Head of caudate nucleus (tissue), 42 donors: ENCODE data around the gene CCDC178.

ENCODE experiments used
- DNase-seq, 42 donors: peaks; one replicate each; pipeline versions ENCODE4 v3.0.0 to v3.0.0-alpha.2; 2020 to 2021; ENCODE audit warnings: mixed read lengths in 7 of 42
- intact Hi-C: fragments of 100-400 bp; cut with DNase I; formaldehyde crosslinking; loops from one replicate; pipeline ENCODE4 v1.15.0; 2022

CCDC178 gene

DNA sequence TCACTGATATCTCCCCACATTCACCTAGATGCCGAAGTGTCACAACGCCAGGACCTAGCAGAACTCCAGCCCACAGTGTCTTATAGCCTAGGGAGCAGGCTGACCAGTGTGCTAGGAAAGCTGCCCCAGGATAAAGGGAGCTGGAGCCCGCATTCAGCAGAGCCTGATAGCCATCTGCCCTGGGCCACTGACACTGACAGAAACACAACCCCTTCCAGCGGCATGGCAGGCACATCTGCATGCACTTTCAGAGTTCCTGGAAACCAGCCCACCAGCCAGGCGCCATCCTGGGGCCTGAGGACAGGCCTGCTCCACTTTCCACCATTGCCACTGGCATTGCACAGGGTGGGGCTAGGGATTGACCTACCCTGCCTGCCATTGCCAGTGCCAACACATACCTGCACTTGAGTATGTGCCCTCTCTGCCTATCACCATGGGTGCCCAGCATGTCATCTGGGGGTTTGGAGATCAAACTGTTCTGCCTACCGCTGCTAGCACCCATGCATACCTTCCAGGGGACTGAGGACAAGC lies 377.6 kb downstream of the CCDC178 start:
- DNase-seq: no peak

DNA sequence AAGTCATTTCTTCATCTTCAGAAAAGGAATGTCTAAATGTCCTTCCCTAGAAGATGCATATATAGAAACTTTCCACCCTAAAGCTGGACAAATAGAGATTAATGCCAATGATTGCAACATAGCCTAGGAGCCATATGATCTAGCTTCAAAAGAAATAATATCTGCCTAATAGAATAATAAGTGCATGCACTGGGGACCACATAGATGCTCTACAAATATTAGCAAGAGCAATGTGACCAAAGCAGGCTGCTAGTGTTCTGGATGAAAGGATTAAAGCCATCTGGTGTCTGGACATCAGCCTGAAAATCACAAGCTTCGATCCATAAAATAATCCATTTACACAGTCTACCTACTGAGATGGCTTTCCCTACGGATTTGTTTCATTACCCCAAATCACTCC lies 387.6 kb downstream of the CCDC178 start:
- no peak for DNase-seq
- intact Hi-C loops: no loop called here

More for the DNA sequence above, 377.6 kb downstream of the CCDC178 start:
- intact Hi-C loops: no loop called here

DNA sequence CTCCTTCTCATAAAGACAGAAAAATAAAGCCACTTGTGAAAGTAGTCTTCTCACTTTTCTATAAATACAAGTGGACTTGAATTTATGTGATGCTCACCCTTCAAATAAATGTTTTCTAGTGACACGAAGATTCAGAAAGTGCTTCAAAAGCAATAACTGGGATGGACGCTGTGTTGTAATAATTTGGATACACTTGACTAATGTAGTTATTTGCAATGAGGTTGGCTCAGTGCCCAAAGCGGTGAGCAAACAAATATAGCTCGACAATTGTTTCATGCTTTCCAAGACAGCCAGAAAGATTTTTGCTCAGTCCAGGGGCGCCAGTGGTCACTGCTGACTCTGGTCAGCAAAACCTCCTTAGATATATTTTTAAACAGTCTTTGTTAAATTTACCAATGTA lies 389.1 kb downstream of the CCDC178 start:
- intact Hi-C loops: no loop called here
- no peak for DNase-seq

DNA sequence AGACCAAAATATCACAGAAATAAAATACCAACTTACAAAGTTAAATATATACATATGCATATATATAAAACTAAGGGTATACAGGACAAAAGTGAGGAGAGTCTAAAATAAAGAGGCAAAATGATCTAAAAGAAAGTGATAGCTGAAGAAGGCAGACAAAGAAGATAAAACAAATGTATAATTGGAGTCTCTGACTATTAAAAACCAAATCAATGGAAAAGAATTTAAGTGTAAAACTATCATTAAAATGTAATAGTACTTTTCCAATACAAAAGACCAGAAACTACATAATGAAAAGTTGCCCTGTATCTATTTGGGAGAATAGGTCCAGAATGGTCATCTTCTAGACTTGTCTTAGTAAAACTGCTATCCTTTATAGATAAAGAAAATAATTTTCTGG lies 400.3 kb downstream of the CCDC178 start:
- intact Hi-C loops: no loop called here
- DNase-seq: no peak

DNA sequence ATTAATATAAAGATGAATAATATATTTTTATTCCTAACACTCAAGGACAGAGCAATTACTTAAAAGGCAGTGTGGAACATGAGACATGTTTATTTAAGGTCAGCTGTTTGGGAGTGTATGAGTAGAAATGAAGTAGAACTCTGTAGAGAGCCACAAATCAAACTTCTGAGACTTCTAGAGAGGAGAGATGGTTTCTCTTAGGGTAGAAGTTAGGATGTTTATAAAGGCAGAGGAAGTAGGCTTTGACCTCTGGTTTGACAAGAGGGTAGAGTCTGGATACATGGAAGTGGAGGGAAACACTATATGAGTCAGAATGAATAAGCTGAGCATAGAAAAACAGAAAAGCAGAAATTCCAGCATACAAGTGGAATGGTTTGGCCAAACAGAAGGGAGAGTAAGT lies 405.6 kb downstream of the CCDC178 start:
- no peak for DNase-seq

DNA sequence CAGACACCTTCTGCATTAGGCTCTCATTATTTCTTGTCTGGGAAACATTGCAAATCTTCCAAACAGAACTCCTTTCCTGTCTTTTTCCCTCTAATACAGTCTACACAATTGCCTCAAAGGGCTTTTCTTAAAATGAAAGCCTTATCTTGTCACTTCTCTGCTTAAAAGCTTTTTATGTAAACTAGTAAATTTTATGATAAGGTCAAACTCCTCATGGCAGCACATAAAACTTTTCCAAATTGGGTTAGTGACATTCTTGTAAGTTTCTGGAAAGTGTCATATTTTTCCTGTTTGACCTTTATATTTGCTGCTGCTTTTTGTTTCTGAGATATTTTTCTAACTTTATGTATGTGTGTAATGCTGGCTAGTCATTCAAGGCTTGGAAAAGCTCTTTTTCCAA lies 406.3 kb downstream of the CCDC178 start:
- no peak for DNase-seq
- intact Hi-C loops: no loop called here

More for the DNA sequence above, 405.6 kb downstream of the CCDC178 start:
- intact Hi-C loops: no loop called here

DNA sequence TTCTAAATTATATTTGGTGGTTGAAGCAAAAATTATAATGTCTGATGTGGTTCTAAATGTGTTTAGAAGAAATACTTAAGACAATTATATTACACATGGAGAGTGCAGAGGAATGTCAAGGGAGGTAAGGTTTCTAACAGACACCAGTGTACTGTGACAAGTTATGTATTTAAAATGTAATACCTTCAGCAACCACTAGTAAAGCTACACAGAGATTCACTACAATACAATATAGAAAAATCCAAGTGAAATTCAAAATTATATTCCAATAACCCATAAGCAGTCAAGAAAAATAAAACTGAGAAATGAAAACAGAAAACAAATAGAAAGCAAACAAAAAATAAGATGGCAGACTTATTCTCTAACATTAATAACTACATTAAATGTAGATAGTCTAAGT lies 418.2 kb downstream of the CCDC178 start:
- intact Hi-C loops: no loop called here
- no peak for DNase-seq

DNA sequence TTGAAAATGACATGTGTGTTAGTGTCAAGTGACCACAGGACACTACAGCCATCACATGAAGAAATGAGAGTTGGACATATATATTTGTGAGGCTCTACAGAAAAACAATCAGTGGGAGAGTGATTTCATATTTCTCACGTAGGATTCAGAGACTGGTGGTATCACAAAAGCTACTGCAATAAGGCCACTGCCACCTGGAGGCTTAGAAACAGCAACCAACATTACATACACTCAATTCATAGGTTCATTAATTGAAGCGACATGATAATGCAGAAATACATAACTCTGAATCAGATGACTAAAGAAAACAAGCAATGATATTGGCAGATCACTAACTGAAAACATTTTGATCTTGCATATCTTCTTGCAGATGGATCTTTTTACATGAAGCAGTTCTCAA lies 419.6 kb downstream of the CCDC178 start:
- intact Hi-C loops: no loop called here
- no peak for DNase-seq

DNA sequence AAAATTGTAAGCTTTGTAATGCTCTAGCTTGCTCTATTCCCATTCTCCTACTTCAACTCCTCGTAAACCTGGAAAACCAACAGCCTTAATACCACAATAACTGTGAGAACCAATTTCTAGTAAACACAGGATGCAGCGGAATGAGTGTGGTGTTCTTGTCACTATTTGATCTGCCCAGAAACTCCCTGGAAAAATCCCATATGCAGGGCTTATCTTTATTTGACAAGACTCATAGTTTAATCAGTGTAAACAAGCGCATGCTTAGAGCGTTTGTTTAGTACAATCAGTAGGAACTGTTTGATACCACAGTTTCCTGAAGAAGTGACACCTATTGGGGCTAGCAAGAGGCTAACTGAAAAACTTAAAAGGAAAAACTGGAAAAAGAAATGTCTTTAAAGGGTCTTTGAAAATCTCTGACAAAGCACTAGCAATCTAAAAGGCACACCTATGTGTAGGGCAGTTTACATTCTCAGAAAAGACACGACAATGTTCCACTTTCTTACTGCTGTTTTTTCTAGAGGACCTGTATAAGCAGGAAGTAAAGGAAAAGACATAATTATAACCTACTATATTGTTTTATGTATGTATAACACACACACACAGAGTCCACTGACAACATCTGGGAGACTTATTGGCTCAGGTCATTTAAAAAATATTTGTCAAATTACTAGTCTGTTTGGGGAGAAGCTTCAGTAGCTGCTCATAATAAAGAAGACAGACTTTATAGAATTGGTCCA lies 426.3 kb downstream of the CCDC178 start:
- intact Hi-C loops: no loop called here
- no peak for DNase-seq

DNA sequence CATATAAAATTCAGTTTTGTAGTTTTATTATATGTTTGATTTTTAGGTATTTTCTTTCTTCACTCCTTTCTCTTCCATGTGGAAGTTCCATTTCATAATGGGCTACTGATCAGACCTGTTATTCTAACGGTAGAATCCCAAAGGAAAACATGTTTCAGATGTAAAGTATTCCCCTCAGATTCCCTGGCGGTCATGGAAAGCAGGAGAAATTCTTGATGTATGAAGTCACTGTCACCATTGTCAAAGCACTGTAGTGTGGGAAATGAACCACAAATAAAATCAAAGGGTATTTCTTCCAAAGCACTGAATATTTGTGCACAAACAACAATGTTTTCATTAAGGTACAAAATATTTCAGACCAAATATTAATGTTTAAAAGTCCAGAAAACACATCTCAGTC lies 430.4 kb downstream of the CCDC178 start:
- intact Hi-C loops: no loop called here
- DNase-seq: no peak

DNA sequence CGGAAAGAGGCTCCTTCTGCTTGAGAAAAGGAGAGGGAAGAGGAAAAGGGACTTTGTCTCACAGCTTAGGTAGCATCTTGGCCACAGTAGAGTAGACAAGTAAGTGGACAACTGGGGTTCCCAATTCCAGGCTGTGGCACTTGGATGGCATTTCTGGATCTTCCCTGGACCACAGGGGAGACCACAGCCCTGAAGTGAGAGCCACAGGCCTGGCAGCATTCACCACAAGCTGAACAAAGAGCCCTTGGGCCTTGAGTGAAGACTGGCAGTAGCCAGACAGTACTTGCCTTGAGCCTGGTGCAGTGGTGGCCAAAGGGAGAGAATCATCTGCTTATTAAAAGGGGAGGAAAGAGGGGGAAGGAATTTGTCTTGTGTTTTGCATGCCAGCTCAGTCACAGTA lies 441.6 kb downstream of the CCDC178 start:
- no peak for DNase-seq
- intact Hi-C loops: no loop called here

DNA sequence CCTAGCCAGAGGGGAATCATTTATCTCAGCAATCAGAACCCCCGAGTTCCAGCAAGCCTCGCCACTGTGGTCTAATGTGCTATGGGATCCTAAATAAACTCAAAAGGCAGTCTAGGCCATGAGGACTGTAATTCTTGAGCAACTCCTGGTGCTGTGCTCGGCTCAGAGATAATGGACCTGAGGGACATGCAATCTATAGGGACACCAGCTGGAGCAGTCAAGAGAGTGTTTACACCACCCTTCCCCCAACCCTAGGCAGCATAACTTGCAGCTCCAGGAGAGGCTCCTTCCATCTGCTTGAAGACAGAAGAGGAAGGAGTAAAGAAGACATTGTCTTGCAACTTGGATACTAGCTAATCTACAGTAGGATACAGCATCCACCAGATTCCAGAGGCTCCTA lies 442.2 kb downstream of the CCDC178 start:
- DNase-seq: no peak
- intact Hi-C loops: no loop called here

DNA sequence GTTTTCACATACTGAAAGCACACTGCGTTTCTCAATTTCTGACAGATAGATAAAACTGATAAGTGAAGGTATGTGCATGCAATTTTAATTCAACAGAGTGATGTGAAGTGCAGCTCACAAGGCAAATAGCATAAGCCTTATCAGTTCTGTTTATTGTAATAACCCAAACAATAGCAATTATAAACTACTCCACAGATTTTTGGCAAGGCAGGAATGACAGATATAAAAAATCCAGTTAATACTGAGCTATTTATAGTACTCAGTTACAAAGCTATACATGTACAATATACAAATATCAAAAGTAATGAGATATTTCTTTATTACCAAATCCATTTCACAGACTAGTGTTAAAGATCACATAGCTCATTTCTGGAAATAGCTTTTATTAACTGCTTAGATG lies 456.8 kb downstream of the CCDC178 start:
- intact Hi-C loops: no loop called here
- DNase-seq: no peak

DNA sequence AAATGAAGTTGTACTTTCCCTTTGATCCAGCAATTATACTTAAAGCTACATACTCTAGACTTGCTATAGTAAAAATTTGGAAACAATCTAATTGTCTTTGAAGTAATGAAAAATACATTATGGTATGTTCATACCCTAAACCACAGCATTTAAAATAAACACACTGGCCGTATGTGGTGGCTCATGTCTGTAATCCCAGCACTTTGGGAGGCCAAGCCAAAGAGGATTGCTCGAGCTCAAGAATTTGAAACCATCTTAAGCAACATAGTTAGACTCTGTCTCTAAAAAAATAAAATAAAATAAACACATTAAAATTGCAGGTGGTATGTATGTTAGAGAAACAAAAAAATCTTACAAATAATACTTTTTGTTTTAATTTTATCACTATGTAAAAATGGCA lies 459.6 kb downstream of the CCDC178 start:
- intact Hi-C loops: no loop called here
- no peak for DNase-seq

DNA sequence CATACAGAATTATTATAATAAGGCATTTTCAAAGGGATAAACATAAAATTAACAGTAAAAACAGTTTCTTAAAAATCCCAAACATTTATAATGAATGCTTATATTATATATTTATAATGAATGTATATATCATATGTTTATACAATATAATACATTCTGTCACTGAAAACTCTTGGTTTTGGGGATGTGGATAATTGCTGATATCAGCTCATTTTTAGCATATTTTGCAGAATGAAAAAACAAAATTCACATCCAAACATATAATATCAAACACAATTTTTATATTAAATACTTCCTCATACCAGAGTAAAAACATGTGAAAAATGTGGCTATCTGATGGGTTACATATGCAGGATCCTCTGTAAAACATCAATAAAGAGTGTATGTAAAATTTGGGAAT lies 465.0 kb downstream of the CCDC178 start:
- DNase-seq: no peak
- intact Hi-C loops: no loop called here

DNA sequence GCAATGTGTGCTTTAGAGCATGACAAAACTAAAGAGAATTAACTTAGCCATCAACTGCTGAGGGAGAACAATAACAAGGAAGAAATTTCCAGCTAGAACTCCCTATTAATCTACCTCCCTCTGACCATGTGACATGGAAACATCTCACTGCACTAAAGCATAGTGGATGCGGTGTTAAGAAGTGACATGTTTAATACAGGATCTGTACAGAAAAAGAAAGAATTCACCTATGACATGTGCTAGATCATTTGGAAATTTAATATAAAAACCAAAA lies 465.4 kb downstream of the CCDC178 start:
- no peak for DNase-seq
- intact Hi-C loops: no loop called here

DNA sequence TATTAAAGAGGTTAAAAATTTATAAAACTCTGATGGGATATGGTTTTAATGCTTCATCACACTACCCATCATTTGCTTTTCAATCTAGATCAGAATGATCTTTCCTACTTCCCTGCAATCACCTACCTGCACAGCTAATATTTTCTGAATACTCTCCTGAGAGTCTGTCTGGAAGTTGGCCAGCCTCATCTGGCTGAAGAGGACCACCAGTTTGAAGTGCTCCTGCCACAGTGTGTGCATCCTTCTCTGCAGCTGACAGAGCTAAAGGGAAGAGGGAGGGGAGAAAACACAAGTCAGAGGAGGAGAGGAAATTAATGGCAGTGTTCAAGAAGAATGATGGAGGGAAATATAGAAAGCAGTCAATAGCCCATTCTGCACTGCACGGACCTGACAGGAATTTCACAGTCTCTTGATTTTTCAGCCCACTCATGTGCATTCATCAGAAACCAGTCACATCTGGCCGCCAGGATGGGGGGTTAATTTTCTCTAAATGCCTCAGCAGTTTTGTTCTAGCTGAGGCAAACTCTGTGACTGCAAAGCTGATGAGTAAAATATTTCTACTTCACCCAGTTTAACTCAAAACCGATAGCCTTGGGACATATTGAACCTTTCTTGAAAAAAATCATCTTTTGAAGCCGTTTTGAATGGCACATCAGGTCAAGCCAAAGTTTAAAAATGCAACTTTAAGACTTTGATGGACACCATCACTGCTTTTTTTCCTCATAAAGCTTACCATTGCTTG lies 465.9 kb downstream of the CCDC178 start:
- intact Hi-C loops: no loop called here
- DNase-seq: no peak

DNA sequence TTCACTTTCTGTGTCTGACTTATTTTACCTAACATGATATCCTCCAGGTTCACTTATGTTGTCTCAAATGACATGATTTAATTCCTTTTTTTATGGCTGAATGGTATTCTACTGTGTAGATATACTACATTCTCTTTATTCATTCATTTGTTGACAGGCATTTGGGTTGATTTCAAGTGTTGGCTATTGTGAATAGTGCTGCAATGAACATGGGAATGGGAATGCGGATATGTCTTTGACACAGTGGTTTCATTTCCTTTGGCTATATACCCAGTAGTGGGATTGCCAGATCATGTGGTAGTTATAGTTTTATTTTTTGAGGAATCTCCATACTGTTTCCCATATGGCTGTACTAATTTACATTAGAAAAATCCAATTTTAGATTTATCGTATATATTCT lies 472.3 kb downstream of the CCDC178 start:
- no peak for DNase-seq
- intact Hi-C loops: no loop called here

DNA sequence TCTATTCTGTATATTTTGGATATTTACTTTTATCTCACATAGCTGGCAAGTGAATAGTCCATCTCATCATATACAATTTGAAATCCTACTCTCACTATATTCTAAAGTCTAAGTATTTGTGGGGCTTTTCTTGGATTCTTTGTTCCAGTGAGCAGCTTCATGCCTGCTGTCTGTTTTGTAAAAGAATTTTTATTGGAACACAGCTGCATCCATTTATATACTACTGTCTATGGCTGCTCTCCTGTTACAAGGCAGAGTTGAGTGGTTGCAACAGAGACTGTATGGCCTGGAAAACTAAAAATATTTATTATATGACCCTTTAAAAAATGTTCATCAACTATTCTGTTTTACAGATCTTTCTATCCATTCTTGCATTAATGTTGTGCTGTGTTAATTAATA lies 474.4 kb downstream of the CCDC178 start:
- intact Hi-C loops: no loop called here
- DNase-seq: no peak

DNA sequence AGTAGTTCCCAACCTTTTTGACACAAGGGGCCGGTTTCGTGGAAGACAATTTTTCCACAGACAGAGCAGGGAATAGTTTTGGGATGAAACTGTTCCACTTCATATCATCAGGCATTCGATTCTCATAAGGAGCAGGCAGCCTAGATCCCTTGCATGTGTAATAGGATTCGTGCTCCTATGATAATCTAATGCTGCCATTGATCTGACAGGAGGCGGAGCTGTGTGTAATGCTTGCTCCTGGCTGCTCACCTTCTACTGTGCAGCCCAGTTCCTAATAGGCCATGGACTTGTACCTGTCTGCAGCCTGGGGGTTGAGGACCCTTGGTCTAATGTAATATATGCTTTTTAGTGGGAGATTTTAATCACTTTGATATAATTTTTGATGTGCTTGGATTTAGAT lies 479.0 kb downstream of the CCDC178 start:
- intact Hi-C loops: no loop called here
- DNase-seq: no peak

DNA sequence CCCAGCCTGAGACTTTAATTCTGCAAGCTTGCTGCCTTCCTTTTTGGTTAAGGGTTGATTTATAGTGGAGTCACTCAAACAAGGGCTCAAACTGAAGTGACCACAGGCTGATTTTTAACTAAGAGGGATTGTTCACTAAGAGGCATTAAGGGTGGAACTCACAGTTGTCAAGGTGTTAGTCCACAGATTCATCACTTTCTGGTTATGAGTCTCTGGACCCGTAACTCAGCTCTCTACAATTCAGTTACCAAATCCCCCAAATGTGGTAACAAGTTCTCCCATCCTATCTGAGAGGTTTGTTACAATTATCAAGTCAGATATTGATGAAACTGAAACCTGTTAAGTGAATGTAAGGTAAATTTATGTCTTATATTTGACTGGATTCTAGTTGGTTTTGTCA lies 481.8 kb downstream of the CCDC178 start:
- no peak for DNase-seq
- intact Hi-C loops: no loop called here
